ENCODE measurements around the gene POLR2L.

- no peak for TF ChIP-seq CTCF (IDR thresholded peaks at IDR 0.05; ENCODE audit: low read depth, low read length, poor library complexity, severe bottlenecking)
- TF ChIP-seq EZH2phosphoT487 (IDR thresholded peaks at IDR 0.05; ENCODE audit: borderline replicate concordance, low read length): no peak
Observed at GRCh38 chr11:843086-843734, 881 bp upstream of the POLR2L start.

All from DOHH2 (cell line).